K562 treated with DMSO at 1 percent for 12 hours (cell line): ENCODE results near the gene C10orf67. TPM values are rescaled to one million over a fixed set of nuclear protein-coding genes. Genes with fewer than 3 reads are reported as not detected.

Source experiments
- total RNA-seq: library from RNA; unstranded; fragments of 300-600 nt; gene quantifications from 2 replicates; pipeline ENCODE4 v1.2.3, GENCODE V29; 2022; ENCODE audit not compliant: insufficient read depth

C10orf67 gene
- not detected in 2 replicates for total RNA-seq

GRCh38 chr10:23344241-23344841 lies at the start of gene C10orf67:
Gene C10orf67 (minus strand): TSS chr10:23344797. CDS start chr10:23344774, 23 bp downstream.

GRCh38 chr10:23191764-23192711 lies 152.6 kb downstream of the C10orf67 start, which contains the start of gene PTF1A:
Gene PTF1A (plus strand): TSS chr10:23192312. CDS start chr10:23192531, 219 bp downstream.

Other genes starting within 250 kb of the C10orf67 start
- gene MSRB2, start 249.2 kb downstream of the C10orf67 start, total RNA-seq: 11.9 and 12.9 TPM in 2 replicates
- gene PTF1A, start 152.5 kb downstream of the C10orf67 start, total RNA-seq: not detected in 2 replicates
- 3.0 and 6.7 TPM in 2 replicates for gene OTUD1, start 94.3 kb upstream of the C10orf67 start, total RNA-seq